ENCODE data around the gene VPS45.

GRCh38 chr1:150115121-150115520 is 47.5 kb downstream of the VPS45 start:
- TF ChIP-seq CTCF (conservative IDR thresholded peaks at IDR 0.05; ENCODE audit: low read depth, low read length) (no peak), POLR2A (IDR thresholded peaks at IDR 0.05; ENCODE audit: low read depth, low read length) (no peak), CEBPB (IDR thresholded peaks at IDR 0.05; ENCODE audit: low read depth, low read length) (no peak), SMC3 (IDR thresholded peaks at IDR 0.05; ENCODE audit: low read depth, low read length) (no peak), MAZ (IDR thresholded peaks at IDR 0.05; ENCODE audit: borderline replicate concordance, low read depth, low read length) (no peak), RAD21 (IDR thresholded peaks at IDR 0.05; ENCODE audit: low read length) (no peak), BHLHE40 (IDR thresholded peaks at IDR 0.05; ENCODE audit: low read depth, low read length) (no peak), RFX5 (IDR thresholded peaks at IDR 0.05; ENCODE audit: low read depth, low read length) (no peak), FOS (IDR thresholded peaks at IDR 0.05; ENCODE audit: low read depth, low read length) (no peak), MAFK (IDR thresholded peaks at IDR 0.05; ENCODE audit: low read depth, low read length) (no peak)
